LNCaP clone FGC (cell line): Measurements from ENCODE around the gene TSPAN8.

Source experiments
- DNase-seq: peaks from one replicate; pipeline ENCODE4 v3.0.0-alpha.2; 2011; ENCODE audit warnings: low read depth
- H3K4me3 ChIP-seq: 2 replicates; pipeline ENCODE4 v1.5.1; 2011; ENCODE audit warnings: mild to moderate bottlenecking, low read depth, low read length, control low read depth
- CTCF ChIP-seq: IDR thresholded peaks from 2 replicates; pipeline ENCODE4 v1.5.1; 2012; ENCODE audit warnings: mild to moderate bottlenecking; ENCODE audit not compliant: control insufficient read depth, insufficient read depth; ENCODE audit errors: extremely low read depth

Gene TSPAN8

GRCh38 chr12:71109834-71110233 lies 48.0 kb downstream of the TSPAN8 start:
- no peak for DNase-seq
- no peak overlapping the region for H3K4me3 ChIP-seq
- TF ChIP-seq CTCF = no peak

GRCh38 chr12:71108355-71108754 lies 49.4 kb downstream of the TSPAN8 start:
- no peak for DNase-seq
- no peak overlapping the region for H3K4me3 ChIP-seq
- no peak for TF ChIP-seq CTCF

GRCh38 chr12:71107936-71108335 lies 49.9 kb downstream of the TSPAN8 start:
- no peak overlapping the region for H3K4me3 ChIP-seq
- TF ChIP-seq CTCF = no peak
- DNase-seq = no peak

GRCh38 chr12:71105956-71106355 lies 51.8 kb downstream of the TSPAN8 start:
- DNase-seq = no peak
- H3K4me3 ChIP-seq = no peak overlapping the region
- TF ChIP-seq CTCF = no peak

- TF ChIP-seq CTCF = no peak
- H3K4me3 ChIP-seq = no peak overlapping the region
- DNase-seq = no peak
Observed at GRCh38 chr12:71092290-71092689, 65.5 kb downstream of the TSPAN8 start.

- no peak for TF ChIP-seq CTCF
- no peak for DNase-seq
- H3K4me3 ChIP-seq = no peak overlapping the region
Observed at GRCh38 chr12:71090971-71091370, 66.8 kb downstream of the TSPAN8 start.

- no peak overlapping the region for H3K4me3 ChIP-seq
- no peak for TF ChIP-seq CTCF
- DNase-seq = no peak
Observed at GRCh38 chr12:71085575-71085974, 72.2 kb downstream of the TSPAN8 start.
